ENCODE results near the gene NRAS.

GRCh38 chr1:114690148-114690547 lies 26.4 kb downstream of the NRAS start:
- TF ChIP-seq CTCF (IDR thresholded peaks at IDR 0.05) = no peak
- TF ChIP-seq ZNF232 (CRISPR knock-in tag; IDR thresholded peaks at IDR 0.05) = no peak
- TF ChIP-seq FOXJ3 (CRISPR knock-in tag; IDR thresholded peaks at IDR 0.05; ENCODE audit: borderline replicate concordance) = no peak
- no peak for TF ChIP-seq FOXK1 (CRISPR knock-in tag; IDR thresholded peaks at IDR 0.05)
- TF ChIP-seq MAX (CRISPR knock-in tag; IDR thresholded peaks at IDR 0.05) = no peak
- no peak for TF ChIP-seq NR1H2 (CRISPR knock-in tag; IDR thresholded peaks at IDR 0.05)
